ENCODE results near the gene PCDHA1.

DNA sequence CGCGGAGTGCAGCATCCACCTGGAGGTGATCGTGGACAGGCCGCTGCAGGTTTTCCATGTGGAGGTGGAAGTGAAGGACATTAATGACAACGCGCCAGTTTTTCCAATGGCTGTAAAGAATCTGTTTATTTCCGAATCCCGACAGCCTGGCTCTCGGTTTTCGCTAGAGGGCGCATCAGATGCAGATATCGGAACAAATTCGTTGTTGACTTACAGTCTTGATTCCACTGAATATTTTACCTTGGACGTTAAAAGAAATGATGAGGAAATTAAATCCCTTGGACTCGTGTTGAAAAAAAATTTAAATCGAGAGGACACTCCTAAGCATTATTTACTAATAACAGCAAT is 15.5 kb downstream of the PCDHA1 start:
- TF ChIP-seq, protein P1, sequence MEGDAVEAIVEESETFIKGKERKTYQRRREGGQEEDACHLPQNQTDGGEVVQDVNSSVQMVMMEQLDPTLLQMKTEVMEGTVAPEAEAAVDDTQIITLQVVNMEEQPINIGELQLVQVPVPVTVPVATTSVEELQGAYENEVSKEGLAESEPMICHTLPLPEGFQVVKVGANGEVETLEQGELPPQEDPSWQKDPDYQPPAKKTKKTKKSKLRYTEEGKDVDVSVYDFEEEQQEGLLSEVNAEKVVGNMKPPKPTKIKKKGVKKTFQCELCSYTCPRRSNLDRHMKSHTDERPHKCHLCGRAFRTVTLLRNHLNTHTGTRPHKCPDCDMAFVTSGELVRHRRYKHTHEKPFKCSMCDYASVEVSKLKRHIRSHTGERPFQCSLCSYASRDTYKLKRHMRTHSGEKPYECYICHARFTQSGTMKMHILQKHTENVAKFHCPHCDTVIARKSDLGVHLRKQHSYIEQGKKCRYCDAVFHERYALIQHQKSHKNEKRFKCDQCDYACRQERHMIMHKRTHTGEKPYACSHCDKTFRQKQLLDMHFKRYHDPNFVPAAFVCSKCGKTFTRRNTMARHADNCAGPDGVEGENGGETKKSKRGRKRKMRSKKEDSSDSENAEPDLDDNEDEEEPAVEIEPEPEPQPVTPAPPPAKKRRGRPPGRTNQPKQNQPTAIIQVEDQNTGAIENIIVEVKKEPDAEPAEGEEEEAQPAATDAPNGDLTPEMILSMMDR (IDR thresholded peaks at IDR 0.05; ENCODE audit: low read depth, low read length) = no peak
- no peak for TF ChIP-seq EZH2phosphoT487 (IDR thresholded peaks at IDR 0.05; ENCODE audit: low read depth)

Measured in OCI-LY3 (cell line).